CD4-positive, alpha-beta T cell treated with Interleukin-15 for 1 hour (primary cell): Measurements from ENCODE around the gene SNTB2.
"Not testable (repeated sequence)": the region's sequence is repeated elsewhere in the genome, so short reads cannot be mapped to it uniquely, and the experiment has no call there.

ENCODE experiments used
- DNase-seq: peaks from one replicate; pipeline ENCODE4 v3.0.0-alpha.2; 2020

The SNTB2 gene

DNA sequence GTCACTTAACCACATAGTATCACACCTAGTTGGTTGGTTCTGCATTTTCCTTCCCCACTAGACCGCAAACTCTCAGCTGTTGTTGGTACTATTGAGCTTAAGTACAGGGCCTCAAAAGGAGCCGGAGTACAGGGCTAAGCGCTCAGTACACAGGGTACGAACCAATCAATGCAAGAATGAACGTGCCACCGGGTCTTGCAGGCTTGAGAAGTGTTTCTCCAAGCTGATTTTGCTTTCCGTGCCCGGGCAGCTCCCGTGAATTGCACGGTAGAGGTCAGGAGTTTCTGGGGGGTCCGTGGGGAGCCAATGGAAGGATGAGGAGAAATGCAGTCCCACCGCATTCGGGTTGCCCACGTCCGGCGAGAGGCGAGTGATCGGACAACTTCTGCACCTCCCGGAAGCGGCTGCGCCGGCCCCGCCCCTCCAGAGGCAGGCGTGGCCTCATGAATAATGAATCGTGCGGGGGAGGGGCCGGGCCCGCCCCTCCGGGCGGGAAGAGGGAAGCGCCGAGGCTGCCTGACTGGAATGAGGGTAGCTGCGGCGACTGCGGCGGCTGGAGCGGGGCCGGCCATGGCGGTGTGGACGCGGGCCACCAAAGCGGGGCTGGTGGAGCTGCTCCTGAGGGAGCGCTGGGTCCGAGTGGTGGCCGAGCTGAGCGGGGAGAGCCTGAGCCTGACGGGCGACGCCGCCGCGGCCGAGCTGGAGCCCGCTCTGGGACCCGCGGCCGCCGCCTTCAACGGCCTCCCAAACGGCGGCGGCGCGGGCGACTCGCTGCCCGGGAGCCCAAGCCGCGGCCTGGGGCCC, at the start of gene SNTB2:
Gene SNTB2, plus strand, starts transcription at position 523 of the 804 bp plus-strand sequence. Its CDS starts 3 bp downstream, at position 526.
- DNase-seq, result peak; percentile 68

DNA sequence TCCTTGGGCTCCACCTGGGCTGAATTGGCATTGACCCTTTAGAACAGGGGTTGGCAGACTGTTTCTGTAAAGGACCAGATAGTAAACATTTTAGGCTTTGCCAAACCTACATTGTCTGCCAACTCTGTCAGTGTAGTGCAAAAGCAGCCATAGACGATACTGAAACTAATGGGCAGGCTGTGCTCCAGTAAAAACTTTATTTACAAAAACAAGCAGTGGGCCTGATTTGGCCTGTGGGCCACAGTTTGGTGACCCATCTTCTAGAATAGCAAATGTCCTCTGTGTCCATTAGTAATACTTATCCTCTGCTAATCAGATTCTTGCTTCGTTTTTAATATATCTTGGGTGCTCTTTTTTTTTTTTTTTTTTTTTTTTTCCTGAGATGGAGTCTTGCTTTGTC, 48.4 kb upstream of the SNTB2 start:
- DNase-seq, result no peak

DNA sequence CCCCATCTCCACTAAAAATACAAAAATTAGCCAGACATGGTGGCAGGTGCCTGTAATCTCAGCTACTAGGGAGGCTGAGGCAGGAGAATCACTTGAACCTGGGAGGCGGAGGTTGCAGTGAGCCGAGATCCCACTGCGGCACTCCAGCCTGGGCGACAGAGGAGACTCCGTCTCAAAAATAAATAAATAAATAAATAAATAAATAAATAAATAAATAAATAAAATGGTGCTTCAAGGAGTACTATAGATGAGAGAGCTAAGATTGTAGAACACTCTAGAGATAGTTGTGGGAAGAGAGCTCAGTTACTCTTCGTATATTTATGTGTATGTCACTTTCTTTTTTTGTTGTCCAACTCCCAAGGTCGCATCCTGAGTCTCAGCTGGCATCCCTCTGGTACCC, 47.5 kb upstream of the SNTB2 start:
- not testable (repeated sequence) for DNase-seq

DNA sequence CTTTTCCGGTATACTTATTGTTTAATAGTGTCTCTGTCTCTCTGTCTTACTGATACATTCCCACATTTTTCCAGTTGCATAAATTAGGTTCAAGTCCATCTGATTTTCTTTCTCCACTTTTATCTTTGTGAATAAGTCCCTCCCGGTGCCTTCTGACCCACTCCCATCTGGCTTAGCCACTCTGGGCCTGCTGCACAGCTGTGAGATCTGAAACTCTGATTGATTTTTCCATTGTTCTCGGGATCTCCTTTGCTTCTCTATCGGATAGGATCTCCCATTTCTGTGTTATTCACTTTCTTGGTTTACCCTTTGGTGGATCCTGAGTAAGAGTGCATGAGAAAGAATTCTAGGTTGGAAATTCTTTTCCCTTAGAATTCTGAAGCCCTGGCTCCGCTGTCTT, 46.0 kb upstream of the SNTB2 start:
- DNase-seq, result no peak

DNA sequence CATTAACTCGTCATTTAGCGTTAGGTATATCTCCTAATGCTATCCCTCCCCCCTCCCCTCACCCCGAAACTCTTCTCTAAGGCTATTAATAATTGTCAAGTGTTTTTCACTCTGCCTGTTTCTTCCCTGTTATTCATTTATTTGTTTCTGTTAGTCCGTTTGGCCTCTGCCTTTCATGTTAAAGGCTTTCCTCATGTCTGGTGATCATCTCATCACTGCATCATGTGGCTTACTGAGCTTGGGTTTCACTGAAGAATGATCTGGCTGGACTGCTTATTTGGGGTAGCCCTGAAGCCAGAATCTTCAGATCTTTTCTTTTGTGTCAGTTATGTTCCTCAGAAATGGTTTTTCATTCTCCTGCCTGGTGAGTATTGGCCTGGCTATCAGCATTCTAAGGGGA, 45.0 kb upstream of the SNTB2 start:
- DNase-seq, result no peak

DNA sequence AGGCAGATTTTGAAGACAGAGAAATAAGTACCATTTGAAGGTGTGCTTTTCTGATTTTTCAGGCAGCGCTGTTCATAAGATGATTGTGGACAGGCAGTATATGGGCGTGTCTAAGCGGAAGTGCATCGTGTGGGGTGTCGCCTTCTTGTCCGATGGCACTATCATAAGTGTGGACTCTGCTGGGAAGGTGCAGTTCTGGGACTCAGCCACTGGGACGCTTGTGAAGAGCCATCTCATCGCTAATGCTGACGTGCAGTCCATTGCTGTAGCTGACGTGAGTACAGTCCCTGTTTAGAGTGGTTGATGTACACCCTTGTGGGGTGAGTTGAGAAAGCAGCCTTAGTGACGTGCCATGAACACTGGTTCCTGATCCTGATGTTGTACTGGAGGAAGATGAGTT, 43.8 kb upstream of the SNTB2 start:
- DNase-seq, result no peak

DNA sequence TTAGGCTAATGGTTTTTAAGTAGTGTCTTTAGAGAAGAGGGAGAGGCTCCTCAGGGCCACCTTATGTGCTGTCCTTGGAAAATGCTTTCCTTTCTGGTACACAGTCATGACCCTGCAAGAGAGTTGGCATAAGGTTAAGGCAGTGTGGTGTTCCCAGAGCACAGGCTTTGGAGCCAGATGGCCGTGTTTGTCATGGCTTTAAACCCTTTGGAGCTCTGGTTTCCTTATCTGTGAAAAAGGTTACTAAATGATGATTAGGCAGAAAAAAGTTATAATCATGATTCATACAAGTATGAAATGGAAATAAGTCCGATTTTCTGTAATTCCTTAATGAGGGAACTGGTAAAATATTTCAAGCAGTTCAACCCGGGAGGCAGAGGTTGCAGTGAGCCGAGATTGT, 41.3 kb upstream of the SNTB2 start:
- no peak for DNase-seq

DNA sequence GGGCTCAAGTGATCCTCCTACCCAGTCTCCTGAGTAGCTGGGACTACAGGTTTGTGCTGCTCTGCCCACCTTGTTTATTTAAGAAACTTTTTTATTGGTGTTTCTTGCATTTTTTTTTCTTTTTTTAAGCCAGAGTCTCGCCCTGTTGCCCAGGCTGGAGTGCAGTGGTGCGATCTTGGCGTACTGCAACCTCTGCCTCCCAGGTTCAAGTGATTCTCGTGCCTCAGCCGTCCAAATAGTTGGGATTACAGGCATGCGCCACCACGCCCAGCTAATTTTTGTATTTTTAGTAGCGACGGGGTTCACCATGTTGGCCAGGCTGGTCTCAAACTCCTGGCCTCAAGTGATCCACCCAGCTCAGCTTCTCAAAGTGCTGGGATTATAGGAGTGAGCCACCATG, 37.3 kb upstream of the SNTB2 start:
- not testable (repeated sequence) for DNase-seq

DNA sequence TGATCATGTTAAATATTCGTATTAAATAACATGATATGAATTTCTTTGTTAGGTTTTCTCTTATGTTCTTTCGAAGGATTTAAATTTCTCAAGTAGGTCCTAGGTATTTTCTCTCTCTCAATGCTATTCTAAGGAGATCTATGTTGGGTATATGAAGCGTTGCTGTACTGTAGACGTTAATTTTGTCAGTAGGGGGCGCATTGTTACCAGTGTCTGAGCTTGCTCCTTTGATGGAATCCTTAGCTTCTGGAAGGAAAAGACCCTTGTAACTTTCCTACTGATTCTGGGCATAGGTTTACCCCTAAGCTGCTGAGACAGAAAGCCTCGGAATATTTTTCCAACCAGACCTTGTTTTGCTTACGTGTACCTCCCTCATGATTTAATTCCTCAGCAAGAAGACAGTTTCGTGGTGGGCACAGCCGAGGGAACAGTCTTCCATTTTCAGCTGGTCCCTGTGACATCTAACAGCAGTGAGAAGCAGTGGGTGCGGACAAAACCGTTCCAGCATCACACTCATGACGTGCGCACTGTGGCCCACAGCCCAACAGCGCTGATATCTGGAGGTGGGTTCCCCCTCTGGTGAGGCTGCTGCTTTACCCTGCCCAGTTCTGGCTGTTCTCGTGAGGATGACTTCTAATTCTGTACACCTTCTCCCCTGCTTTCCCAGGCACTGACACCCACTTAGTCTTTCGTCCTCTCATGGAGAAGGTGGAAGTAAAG, 36.7 kb upstream of the SNTB2 start:
- peak; percentile 23 for DNase-seq

DNA sequence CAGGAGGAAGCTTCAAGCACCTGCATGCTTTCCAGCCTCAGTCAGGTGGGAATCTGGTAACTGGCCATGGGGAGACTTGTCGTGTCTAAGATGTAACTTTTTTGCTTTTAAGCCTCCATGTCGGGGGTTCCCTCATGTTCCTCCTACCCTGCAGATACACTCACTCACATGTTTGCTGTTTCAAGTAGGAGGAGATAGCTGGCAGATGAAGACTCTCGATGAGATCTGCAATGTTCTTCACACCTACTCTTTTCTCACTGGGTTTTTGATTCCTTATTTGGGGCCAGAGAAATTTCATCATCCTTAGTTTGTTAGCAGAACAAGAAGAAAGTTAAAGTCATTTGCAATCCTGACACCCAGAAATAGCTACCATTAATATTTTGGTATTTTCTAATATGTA, 29.8 kb upstream of the SNTB2 start:
- no peak for DNase-seq

DNA sequence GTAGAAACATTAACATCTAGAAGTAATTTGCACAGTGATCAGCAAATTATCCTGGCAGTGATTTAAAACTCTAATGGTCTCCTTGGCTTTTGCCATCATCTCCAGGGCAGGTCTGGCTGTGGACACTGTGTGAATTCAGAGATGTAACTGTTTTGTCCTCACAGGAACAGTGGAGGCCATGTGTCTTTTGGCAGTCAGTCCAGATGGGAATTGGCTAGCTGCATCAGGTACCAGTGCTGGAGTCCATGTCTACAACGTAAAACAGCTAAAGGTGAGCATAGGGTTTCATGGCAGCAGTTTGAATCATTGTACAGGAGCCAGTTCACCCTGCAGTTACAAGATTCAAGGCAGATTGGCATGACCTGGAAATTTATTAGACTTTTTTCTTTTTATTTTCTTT, 26.8 kb upstream of the SNTB2 start:
- DNase-seq, result no peak

DNA sequence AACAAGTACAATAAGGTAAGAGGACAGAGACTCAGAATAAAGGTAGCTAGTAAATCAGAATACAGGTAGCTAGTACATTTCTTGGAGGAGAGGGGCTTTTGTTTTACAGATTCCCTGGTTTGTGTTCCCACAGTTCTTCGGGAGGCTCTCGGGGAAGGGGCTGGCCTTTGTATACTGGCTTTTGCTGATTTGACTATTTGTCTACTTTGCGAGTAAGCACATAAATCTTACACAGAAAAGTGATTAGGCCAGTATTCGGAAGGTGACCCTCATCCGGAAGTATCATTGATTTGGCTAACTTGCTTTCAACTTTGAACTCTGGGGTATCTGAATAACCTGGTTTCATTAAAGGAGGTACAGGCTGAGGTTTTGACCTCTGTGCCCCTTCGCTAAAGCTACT, 21.4 kb upstream of the SNTB2 start:
- no peak for DNase-seq

DNA sequence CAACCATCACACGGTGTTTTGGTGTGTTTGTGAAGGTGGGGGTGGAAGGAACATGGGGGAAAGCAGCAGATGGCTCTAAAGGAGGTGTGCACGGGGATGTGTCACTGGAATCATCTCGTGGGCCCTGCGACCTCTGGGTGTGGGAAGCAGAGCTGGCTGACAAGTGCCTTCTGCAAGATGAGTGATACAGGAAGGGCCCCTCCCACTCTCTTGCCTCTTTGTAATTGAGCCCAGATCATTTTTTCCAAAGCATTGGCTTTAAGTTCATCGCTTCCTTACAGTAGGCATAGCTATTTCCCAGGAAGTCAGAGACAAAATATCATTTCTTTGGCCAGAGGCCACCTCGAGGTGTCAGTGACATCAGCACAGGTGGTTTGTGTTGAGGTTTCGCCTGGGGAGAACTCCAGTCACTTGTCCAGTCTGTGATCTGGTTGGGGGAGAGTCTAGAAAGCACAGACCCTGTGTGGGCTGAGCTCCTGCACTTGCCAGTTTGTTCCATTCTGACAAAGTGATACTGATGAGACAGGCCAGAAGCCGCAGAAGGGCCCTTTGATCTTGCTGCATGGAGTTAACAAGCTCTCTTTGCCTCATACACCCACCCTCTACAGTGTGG, 20.6 kb upstream of the SNTB2 start:
- no peak for DNase-seq

DNA sequence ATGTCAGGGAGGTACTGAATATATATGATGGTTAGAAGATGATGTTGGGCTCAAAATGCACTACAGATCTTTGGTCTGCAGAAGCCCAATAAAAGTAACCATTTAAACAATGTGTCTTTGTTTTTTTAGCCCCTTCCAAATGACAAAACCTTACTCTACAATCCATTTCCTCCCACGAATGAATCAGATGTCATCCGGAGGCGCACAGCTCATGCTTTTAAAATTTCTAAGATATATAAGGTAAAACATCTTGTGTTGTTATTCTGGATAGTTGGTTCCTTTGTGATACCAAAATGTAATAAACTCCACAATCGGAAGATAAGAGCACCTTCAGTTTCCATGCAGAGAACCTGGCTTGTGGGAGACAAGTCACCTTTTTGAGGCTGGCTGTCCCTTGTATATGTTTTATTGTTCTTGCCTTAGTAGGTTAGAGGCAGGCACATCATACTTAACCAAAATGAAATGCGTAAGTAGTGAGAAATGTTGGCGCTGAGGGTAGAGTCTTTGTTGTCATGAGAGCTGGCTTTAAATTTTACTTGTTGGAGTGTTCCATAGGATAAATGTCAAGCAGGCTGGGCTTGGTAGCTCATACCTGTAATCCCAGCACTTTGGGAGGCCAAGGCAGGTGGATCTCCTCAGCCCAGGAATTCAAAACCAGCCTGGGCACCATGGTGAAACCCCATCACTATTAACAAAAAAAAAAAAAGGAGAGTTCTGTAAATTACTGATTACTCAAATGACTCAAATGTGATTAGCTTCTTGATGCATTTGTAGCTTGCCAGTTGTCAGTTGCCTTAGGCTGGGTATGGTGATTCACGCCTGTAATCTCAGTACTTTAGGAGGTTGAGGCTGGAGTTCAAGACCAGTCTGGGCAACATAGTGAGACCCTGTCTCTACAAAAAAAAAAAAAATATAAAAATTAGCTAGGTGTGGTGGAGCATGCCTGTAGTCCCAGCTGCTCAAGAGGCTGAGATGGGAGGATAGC, 19.7 kb upstream of the SNTB2 start:
- DNase-seq, result no peak

DNA sequence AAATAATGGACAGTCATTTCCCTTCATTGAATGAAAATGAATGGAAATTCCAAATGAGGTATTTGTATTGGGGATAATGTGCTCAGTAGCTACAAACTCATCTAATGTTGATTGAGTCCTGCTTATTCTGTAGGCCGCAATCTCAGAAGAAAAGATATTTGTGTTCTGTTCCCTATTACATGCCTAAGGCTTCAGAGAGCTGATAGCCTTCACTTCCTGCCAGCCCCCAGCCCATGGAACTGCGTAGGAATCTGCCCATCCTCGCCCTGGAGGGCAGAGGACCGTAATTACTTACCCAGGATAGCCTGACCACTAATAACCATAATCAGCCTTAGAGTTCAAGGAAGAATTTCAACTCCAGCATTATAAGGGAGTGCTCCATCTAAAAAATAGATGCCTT, 17.9 kb upstream of the SNTB2 start:
- no peak for DNase-seq

DNA sequence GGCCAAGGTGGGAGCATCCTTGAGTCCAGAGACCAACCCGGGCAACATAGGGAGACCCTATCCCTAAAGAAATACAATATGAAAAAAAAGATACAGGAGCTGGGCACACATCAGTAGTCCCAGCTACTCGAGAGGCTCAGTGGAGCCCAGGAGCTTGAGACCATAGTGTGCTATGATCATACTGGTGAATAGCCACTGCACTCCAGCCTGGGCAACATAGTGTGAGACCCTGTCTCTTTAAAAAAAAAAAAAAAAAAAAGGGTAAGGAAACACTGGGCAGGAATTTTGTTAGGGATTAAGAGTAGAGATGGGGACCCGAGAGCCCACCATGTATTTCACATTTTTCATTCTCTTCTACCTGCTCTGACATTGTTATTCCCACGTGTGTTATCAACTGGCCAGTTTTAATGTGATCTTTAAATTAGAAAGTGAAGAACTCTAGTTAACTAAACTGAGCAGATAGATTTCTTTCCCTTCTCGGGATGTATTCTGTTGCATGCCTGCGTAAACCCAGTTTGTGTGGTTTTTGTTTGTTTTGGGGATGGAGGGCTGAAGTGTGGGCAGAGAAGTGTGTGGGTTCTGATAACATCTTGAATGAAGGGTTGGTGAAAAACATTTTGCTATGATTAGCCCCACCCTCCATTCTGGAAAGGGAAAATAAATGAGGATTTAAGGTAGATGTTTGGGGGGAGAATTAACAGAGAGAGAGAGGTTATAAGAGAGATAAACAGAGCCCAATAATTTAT, 17.2 kb upstream of the SNTB2 start:
- no peak for DNase-seq

DNA sequence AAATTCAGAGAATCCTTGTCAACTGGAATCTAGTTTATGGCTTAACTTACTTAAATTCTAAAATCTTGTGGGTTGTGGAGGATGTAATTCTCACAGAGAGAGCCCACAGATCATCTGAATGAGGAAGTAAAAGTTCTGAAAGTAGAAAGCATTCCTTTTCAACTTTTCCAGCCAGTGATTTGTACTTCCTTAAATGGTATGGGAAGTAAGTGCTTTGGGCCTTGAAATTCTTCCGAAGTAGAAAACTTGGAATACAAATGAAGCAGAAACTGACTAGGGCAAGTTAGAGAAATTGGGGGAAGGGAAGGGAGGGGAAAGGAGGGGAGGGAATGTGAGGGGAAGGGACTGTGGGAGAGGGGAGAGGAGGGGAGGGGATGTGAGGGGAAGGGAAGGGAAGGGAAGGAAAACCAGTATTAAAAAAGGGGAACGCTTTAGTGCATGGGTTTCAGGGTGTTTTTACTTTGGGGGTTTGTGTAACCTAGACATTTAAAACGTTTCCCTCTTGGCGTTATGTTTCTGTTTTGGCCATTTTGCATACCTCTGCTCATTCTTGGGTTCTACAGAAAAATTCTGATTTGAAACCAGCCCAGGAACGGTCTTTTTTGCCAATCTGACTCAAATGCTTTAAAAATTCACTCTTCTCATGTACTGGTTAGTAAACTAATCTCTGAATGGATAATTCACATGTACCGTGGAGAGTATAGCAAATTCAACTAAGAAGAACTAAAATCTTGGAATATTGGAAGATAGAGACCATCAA, 15.5 kb upstream of the SNTB2 start:
- no peak for DNase-seq

DNA sequence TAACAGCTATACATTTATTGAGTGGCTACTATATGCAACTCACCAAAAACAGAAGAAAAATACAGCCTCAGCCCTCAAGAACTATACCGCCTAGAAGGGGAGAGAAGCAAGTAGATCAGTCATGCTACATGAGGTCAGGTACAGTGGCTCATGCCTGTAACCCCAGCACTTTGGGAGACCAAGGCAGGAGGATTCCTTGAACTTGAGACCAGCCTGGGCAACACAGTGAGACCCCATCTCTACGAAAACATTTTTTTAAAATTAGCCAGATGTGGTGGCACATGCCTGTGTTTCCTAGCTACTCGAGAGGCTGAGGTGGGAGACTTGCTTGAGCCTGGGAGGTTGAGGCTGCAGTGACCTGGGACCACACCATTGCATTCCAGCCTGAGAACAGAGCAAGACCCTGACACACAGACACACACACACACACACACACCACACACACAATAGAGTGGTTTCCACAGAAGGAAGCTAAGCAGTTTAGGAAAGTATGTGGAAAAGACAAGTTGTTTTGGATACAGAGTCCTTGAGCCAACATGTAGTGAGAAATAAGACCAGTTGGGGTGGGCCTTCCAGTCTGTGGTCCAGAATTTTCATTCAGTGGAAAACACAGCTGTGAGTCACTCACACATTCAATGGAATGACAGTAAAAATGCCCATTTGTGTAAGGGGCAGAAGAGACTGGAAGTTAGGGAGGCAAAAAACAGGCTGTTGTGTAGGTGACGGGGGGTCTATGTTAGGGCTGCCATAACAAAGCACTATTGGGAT, 10.7 kb upstream of the SNTB2 start:
- no peak for DNase-seq

DNA sequence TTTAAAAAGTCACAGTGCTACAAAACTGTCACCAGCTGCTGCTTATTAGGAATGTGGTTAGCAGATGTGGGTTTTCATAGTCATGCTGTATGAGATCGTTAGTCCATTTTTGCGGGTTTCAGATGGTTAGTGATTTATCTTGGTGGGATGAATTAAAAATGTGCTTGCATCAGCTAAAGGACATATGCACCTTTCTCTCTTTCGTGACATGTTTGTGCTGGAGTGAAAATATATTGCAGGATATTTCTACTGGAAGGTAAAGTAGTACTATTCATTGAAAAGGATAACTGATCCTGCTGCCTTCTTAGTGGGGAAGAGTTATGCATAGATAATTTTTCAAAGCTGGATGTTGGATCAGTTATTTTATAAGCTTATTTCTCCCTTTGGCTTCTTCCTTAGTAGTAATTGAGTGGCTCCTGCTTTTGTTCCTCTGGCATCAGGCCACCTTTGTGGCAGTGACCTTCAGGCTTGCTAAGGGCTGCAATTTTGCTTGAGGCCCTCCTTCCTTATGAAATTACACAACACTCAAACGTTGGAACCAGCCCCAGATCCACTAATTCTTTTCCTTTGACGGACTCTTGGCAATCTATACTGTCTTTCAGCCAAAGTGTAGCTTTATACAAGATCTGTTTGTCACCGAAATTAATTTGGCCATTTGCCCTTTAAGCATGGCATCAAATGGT, 7.5 kb upstream of the SNTB2 start:
- no peak for DNase-seq

DNA sequence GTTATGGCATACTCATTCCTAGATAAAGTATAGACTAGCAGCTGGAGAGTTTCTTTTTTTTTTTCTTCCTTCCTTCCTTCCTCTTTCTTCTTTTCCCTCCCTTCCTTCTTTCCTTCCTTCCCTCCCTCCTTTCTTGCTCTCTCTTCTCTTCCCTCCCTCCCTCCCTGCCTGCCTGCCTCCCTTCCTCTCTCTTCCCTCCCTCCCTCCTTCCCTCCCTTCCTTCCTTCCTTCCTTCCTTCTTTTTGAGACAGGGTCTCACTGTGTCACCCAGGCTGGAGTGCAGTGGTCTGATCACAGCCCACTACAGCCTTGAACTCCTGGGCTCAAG, 7.0 kb upstream of the SNTB2 start:
- DNase-seq, result no peak
